ENCODE results near the gene UNC5CL.

Gene UNC5CL

DNA sequence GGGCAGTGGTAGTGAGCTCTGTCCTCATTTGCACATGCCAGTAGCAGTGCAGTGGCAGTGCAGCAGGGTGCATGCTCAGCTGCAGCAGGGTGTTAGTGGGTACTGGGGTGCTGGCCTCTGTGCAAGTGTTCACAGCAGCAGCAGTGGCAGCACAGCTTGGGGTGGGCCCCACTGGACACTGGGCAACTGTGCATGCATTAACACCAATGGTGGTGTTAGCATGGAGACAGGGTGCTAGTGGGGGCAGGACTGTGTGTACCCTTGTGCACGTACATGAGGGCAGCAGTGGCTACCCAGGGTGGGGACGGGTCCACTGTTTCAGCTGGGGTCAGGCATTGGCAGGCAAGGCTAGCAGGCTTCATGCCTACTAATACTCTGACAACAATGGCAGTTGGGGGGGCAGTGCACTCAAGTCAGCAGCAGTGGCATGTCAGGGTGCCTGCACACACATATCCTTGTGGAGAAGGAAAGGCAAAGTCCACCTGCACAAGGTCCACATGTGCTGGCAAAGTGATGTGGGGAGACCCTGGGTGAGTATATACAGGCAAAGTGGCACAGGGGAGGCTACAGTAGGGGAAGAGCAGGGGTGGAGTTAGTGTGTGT is 60.2 kb downstream of the UNC5CL start:
- TF ChIP-seq, protein P1, sequence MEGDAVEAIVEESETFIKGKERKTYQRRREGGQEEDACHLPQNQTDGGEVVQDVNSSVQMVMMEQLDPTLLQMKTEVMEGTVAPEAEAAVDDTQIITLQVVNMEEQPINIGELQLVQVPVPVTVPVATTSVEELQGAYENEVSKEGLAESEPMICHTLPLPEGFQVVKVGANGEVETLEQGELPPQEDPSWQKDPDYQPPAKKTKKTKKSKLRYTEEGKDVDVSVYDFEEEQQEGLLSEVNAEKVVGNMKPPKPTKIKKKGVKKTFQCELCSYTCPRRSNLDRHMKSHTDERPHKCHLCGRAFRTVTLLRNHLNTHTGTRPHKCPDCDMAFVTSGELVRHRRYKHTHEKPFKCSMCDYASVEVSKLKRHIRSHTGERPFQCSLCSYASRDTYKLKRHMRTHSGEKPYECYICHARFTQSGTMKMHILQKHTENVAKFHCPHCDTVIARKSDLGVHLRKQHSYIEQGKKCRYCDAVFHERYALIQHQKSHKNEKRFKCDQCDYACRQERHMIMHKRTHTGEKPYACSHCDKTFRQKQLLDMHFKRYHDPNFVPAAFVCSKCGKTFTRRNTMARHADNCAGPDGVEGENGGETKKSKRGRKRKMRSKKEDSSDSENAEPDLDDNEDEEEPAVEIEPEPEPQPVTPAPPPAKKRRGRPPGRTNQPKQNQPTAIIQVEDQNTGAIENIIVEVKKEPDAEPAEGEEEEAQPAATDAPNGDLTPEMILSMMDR (IDR thresholded peaks at IDR 0.05; ENCODE audit: low read depth, low read length) = no peak
- H3K4me3 ChIP-seq (replicated peaks in 1 of 2; ENCODE audit: low read depth in 2 of 2, low read length in 2 of 2) = no peak overlapping the region
- DNase-seq (ENCODE audit: low read depth in 2 of 2) = no peak

GRCh38 chr6:40977695-40978094 is 61.3 kb downstream of the UNC5CL start:
- TF ChIP-seq, protein P1 (IDR thresholded peaks at IDR 0.05; ENCODE audit: low read depth, low read length) = no peak
- no peak for DNase-seq (ENCODE audit: low read depth in 2 of 2)
- no peak overlapping the region for H3K4me3 ChIP-seq (replicated peaks in 1 of 2; ENCODE audit: low read depth in 2 of 2, low read length in 2 of 2)

DNA sequence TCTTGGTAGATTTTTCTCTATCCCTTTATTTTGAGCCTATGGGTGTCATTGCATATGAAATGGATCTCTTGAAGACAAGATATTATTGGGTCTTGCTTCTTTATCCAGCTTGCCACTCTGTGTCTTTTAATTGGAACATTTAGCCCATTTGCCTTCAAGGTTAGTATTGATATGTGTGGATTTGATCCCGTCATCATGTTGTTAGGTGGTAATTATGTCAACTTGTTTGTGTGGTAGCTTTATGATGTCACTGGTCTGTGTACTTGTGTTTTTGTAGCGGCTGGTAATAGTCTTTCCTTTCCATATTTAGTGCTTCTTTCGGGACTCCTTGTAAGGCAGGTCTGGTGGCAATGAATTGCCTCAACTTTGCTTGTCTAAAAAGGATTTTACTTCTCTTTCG is 61.9 kb downstream of the UNC5CL start:
- TF ChIP-seq, protein P1 (IDR thresholded peaks at IDR 0.05; ENCODE audit: low read depth, low read length) = no peak
- DNase-seq (ENCODE audit: low read depth in 2 of 2) = no peak
- H3K4me3 ChIP-seq (replicated peaks in 1 of 2; ENCODE audit: low read depth in 2 of 2, low read length in 2 of 2) = no peak overlapping the region

All from cardiac fibroblast (primary cell).